Measurements from ENCODE around the gene PRKAR1A. TPM values are rescaled to one million over a fixed set of nuclear protein-coding genes. Genes with fewer than 3 reads are reported as not detected.

Gene PRKAR1A
- total RNA-seq, 1 experiment from 2014 or later, result 158 TPM

DNA sequence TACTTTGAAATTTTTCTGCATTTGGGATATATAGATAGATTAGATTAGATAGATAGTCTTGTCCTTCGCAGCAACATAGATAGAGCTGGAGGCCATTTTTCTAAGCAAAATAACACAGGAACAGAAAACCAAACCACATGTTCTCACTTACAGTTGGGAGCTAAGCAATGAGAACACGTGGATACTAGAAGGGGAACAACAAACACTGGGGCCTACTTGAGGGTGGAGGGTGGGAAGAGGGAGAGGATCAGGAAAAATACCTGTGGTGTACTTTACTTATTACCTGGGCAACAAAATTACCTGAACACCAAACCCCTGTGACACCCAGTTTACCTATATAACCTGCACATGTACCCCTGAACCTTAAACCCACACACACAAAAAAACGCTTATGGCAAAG, 14.3 kb downstream of the PRKAR1A start:
- Mint-ChIP-seq H3K36me3 (peaks cover 87% of the 10 kb centered on the region), H3K27me3 (ENCODE audit: low read depth) (no peaks in the 10 kb centered on the region), H3K4me3 (no peak overlapping the region), H3K9me3 (no peaks in the 10 kb centered on the region), H3K27ac (no peak overlapping the region; the same call in 1 of the 2 replicates), H3K4me1 (peaks cover 18% of the 10 kb centered on the region)
- DNase-seq (ENCODE audit: low spot score), result no peak
- POLR2A ChIA-PET, result interaction anchor here (1.3 kb wide), 1 partner anchor 15 kb away, joined by 4 read pairs; the partner anchor contains the start of gene PRKAR1A
- TF ChIP-seq, protein P1, sequence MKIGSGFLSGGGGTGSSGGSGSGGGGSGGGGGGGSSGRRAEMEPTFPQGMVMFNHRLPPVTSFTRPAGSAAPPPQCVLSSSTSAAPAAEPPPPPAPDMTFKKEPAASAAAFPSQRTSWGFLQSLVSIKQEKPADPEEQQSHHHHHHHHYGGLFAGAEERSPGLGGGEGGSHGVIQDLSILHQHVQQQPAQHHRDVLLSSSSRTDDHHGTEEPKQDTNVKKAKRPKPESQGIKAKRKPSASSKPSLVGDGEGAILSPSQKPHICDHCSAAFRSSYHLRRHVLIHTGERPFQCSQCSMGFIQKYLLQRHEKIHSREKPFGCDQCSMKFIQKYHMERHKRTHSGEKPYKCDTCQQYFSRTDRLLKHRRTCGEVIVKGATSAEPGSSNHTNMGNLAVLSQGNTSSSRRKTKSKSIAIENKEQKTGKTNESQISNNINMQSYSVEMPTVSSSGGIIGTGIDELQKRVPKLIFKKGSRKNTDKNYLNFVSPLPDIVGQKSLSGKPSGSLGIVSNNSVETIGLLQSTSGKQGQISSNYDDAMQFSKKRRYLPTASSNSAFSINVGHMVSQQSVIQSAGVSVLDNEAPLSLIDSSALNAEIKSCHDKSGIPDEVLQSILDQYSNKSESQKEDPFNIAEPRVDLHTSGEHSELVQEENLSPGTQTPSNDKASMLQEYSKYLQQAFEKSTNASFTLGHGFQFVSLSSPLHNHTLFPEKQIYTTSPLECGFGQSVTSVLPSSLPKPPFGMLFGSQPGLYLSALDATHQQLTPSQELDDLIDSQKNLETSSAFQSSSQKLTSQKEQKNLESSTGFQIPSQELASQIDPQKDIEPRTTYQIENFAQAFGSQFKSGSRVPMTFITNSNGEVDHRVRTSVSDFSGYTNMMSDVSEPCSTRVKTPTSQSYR (CRISPR knock-in tag; IDR thresholded peaks at IDR 0.05), result no peak
- TF ChIP-seq, protein P2, sequence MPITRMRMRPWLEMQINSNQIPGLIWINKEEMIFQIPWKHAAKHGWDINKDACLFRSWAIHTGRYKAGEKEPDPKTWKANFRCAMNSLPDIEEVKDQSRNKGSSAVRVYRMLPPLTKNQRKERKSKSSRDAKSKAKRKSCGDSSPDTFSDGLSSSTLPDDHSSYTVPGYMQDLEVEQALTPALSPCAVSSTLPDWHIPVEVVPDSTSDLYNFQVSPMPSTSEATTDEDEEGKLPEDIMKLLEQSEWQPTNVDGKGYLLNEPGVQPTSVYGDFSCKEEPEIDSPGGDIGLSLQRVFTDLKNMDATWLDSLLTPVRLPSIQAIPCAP (CRISPR knock-in tag; IDR thresholded peaks at IDR 0.05), result no peak
- TF ChIP-seq SP1 (CRISPR knock-in tag; conservative IDR thresholded peaks at IDR 0.05) (no peak), TEAD4 (CRISPR knock-in tag; IDR thresholded peaks at IDR 0.05) (no peak), SMAD4 (CRISPR knock-in tag; IDR thresholded peaks at IDR 0.05) (no peak), FOXJ3 (CRISPR knock-in tag; IDR thresholded peaks at IDR 0.05; ENCODE audit: borderline replicate concordance) (no peak), NR1H2 (CRISPR knock-in tag; IDR thresholded peaks at IDR 0.05) (no peak), NR2C2 (CRISPR knock-in tag; IDR thresholded peaks at IDR 0.05) (no peak), IRF2 (CRISPR knock-in tag; IDR thresholded peaks at IDR 0.05; ENCODE audit: borderline replicate concordance, low read depth) (no peak), NR3C1 (CRISPR knock-in tag; conservative IDR thresholded peaks at IDR 0.05; ENCODE audit: low read depth) (no peak)
- TF ChIP-seq, protein P3, sequence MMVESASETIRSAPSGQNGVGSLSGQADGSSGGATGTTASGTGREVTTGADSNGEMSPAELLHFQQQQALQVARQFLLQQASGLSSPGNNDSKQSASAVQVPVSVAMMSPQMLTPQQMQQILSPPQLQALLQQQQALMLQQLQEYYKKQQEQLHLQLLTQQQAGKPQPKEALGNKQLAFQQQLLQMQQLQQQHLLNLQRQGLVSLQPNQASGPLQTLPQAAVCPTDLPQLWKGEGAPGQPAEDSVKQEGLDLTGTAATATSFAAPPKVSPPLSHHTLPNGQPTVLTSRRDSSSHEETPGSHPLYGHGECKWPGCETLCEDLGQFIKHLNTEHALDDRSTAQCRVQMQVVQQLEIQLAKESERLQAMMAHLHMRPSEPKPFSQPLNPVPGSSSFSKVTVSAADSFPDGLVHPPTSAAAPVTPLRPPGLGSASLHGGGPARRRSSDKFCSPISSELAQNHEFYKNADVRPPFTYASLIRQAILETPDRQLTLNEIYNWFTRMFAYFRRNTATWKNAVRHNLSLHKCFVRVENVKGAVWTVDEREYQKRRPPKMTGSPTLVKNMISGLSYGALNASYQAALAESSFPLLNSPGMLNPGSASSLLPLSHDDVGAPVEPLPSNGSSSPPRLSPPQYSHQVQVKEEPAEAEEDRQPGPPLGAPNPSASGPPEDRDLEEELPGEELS (CRISPR knock-in tag; IDR thresholded peaks at IDR 0.05), result no peak
- TF ChIP-seq, protein P4, sequence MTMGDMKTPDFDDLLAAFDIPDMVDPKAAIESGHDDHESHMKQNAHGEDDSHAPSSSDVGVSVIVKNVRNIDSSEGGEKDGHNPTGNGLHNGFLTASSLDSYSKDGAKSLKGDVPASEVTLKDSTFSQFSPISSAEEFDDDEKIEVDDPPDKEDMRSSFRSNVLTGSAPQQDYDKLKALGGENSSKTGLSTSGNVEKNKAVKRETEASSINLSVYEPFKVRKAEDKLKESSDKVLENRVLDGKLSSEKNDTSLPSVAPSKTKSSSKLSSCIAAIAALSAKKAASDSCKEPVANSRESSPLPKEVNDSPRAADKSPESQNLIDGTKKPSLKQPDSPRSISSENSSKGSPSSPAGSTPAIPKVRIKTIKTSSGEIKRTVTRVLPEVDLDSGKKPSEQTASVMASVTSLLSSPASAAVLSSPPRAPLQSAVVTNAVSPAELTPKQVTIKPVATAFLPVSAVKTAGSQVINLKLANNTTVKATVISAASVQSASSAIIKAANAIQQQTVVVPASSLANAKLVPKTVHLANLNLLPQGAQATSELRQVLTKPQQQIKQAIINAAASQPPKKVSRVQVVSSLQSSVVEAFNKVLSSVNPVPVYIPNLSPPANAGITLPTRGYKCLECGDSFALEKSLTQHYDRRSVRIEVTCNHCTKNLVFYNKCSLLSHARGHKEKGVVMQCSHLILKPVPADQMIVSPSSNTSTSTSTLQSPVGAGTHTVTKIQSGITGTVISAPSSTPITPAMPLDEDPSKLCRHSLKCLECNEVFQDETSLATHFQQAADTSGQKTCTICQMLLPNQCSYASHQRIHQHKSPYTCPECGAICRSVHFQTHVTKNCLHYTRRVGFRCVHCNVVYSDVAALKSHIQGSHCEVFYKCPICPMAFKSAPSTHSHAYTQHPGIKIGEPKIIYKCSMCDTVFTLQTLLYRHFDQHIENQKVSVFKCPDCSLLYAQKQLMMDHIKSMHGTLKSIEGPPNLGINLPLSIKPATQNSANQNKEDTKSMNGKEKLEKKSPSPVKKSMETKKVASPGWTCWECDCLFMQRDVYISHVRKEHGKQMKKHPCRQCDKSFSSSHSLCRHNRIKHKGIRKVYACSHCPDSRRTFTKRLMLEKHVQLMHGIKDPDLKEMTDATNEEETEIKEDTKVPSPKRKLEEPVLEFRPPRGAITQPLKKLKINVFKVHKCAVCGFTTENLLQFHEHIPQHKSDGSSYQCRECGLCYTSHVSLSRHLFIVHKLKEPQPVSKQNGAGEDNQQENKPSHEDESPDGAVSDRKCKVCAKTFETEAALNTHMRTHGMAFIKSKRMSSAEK (CRISPR knock-in tag; IDR thresholded peaks at IDR 0.05; ENCODE audit: borderline replicate concordance), result no peak
- TF ChIP-seq, protein P5, sequence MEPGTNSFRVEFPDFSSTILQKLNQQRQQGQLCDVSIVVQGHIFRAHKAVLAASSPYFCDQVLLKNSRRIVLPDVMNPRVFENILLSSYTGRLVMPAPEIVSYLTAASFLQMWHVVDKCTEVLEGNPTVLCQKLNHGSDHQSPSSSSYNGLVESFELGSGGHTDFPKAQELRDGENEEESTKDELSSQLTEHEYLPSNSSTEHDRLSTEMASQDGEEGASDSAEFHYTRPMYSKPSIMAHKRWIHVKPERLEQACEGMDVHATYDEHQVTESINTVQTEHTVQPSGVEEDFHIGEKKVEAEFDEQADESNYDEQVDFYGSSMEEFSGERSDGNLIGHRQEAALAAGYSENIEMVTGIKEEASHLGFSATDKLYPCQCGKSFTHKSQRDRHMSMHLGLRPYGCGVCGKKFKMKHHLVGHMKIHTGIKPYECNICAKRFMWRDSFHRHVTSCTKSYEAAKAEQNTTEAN (CRISPR knock-in tag; IDR thresholded peaks at IDR 0.05), result no peak
- TF ChIP-seq, protein P6, sequence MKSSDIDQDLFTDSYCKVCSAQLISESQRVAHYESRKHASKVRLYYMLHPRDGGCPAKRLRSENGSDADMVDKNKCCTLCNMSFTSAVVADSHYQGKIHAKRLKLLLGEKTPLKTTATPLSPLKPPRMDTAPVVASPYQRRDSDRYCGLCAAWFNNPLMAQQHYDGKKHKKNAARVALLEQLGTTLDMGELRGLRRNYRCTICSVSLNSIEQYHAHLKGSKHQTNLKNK (CRISPR knock-in tag; IDR thresholded peaks at IDR 0.05), result no peak
- TF ChIP-seq, protein P7, sequence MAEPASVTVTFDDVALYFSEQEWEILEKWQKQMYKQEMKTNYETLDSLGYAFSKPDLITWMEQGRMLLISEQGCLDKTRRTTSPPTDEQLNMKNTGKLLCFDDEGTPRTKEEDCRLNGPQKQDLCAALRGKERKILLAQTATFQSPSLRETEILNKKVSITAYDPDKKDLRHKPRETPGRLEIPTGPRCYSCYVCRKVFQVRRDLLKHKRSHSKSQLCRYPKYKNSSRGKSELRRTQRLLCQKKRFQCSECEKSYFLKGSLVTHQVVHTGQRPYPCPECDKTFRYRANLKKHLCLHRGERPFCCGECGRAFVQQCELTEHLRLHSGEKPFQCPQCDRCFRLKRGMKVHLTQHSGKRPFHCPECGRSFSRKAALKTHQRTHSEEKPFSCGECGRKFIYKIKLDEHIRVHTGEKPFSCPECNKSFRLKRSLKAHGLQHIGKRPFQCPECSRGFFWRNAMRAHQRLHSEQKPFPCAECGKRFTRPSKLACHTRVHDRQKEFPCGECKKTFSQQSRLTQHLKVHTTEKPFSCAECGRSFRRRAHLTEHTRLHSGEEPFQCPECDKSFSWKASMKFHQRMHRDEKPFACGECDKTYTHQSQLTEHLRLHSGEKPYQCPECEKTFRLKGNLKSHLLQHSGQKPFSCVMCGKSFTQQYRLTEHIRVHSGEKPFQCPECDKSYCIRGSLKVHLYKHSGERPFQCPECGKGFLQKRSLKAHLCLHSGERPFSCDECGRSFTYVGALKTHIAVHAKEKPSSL (CRISPR knock-in tag; conservative IDR thresholded peaks at IDR 0.05), result no peak
- no peak for ATAC-seq
- CTCF ChIA-PET, result no interaction called here

All from WTC11 (cell line).